ENCODE results near the gene POPDC2.

POPDC2 gene

GRCh38 chr3:119639494-119640350, 20.7 kb downstream of the POPDC2 start:
- DNase-seq = no peak

DNA sequence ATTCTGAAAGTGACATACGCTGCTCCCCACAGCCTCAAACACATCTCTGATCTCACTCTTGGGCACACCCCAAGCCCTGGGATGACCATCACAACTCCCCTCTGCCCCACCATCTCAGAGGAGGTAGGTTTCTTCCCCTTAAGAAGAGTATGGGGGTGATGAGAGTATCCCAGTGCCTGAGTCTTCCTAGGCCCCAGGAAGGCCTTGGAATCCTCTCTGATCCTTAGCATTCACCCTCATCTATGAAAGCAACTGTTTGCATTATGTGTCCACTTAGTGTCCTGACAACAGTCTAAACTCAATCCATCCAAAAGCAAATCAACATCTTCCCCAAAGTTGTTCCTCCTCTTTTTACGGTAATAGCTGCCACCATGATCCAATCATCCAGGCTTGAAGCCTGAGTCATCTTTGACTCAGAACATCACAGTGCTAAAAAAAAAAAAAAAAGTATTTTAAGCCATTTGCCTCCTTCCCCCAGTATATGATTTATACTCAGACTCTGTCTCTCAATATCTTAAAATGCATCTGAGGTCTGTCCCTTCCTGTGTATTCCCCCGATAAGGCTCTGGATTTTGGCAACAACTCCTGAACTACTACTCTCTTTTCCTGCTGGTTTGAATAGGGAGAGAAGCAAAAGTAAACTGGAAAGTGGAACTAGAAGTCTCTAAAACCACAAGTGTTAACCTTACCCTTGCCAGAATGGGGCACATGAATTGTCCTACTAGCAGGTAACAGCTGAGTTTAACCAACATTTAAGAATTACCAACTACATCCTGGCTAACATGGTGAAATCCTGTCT, 22.5 kb downstream of the POPDC2 start:
- no peak for DNase-seq

DNA sequence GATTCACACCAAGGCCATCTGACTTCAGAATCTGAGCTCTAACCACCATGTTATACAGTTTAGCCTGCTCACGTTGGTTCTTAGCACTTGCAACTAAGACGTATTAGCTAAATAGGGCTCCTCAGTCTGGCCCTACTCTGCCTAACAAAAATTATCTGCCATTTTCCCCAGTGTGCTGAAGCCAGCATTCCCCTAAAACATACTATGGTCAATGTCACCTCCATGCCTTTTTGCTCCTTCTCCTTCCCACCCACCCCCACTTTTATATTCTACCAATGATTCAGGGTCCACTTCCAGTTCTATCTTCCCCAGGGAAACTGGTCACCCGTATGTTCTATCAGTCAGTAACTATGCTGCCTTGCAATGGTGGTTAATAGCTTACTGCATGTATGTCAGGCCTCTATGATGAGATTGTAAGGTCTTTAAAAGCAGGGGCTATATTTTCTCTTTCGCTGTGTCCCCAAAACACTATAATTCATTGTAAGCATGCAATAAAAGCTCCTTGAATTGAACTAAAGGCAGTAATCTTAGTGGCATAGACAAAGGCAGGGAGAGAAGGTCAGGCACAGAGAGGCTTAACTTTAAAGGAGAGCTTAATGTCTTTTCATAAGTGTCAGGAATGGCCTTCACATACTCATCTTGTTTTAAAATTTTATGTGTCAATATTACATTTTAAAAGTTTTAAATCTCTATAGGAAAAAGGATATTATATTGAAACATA, 23.3 kb downstream of the POPDC2 start:
- no peak for DNase-seq

DNA sequence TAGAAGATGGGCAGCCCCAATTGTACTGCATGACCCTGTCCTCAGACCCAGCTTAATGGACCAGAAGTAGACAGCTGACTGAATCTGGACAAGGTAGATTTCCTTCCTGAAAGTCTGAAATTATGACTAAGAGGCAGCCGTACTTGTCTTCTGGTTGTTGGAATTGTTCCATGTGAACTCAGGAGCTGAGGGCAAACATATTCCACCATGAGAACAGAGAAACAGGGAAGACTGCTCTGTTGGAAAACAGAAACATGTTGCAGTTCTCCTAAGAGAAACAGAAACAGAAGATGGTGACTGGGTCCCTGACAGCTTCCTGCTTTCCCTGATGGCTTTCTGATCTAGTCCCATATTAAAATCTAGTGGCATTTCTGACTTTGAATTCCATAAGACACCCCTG, 24.1 kb downstream of the POPDC2 start:
- no peak for DNase-seq

DNA sequence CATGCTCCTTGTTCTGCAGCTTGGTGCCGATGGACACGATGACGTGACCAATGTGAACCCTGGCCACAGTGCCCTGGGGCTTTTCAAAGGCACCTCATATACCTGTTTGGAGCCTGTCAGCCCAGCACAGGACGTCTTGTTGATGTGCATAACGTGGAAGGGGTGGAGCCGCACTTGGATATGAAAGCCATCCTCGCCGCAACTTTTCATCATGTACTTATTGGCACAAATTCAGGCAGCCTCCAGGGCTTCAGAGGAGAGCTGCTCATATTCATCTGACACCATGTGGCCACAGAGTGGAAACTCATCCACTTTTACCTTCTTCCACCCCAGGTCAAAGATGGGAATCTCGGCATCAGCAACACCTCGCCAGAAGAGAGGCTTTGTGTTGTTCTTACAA, 24.7 kb downstream of the POPDC2 start:
- DNase-seq = no peak

DNA sequence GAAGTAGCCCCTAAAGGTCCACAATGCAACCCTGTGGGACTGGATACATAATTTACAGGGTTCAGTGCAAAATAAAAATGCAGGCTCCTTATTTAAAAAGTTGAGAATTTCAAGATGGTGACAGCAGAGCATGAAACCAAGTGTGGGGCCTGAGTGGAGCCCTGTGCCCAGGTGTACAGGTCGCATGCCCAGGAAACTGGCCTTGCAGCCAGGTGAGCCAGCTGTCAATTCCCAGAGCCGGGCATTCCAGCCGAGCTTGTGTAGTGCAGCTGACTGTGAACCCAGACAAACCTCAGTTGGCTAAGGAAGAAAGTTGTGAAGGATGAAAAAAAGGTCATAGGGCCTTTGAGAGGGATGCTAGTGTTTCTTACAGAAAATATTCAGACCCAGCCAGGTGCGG, 27.6 kb downstream of the POPDC2 start:
- DNase-seq = no peak

GRCh38 chr3:119632216-119632615, 28.2 kb downstream of the POPDC2 start:
- DNase-seq = no peak

GRCh38 chr3:119631516-119631915, 28.9 kb downstream of the POPDC2 start:
- DNase-seq = no peak

GRCh38 chr3:119630880-119631329, 29.5 kb downstream of the POPDC2 start:
- DNase-seq = no peak

- no peak for DNase-seq
Measured at GRCh38 chr3:119630128-119630879, 30.1 kb downstream of the POPDC2 start.

- no peak for DNase-seq
Measured at GRCh38 chr3:119628816-119629445, 31.5 kb downstream of the POPDC2 start.

DNA sequence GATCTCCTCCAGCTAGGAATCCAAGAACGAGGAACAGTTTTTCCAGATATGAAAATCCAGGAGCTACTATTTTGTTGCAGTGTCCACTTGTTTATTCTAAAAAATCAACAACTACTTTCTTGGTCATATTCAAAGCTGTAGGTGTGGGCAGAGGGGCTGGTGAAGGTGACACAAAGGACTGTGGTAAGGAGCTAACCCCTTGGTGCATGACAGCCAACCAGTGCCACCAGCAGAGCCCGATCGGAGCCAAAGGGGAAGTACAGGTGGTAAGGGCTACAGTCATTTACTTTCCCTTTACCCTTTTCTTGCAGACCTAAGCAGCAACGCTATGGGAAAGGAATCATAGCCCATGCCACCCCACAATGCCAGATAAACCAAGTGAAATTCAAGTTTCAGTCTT, 32.0 kb downstream of the POPDC2 start:
- no peak for DNase-seq

DNA sequence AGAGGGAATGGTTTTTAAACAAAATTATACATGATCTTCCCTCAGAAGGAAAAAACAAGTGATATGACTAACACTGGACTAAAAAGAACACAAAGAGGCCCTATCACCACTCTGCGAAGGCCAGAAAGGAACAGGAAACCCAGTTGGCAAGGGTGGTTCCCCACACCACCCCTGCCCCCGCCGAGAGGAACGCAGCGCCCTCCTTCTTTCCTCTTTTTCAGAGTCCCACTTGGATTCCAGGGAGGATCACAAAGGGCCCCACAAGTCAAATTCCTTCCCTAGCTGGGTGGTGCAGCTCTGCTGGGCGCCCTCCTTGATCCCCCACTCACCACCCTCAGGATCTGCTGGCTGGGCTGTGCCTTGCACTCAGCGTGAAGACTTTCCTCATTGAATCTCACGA, 32.9 kb downstream of the POPDC2 start:
- DNase-seq = no peak

DNA sequence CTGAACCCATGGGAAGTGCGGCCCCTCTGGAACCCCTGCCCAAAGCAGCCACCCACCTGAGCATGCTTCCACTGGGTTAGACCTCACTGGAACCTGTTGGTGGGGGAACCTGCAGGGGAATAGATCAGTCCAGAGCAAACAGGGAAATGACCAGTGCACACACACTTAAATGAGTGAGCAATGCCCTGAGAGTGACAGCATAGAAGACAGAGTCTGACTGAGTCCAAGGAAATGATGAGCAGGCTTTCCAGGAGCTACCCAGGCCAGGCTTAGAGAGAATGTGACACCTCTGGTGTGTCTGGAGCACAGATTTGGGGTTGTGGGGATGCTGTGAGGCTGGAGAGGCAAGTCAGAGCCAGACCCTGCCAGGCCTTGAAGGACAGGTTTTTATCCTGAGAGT, 34.2 kb downstream of the POPDC2 start:
- no peak for DNase-seq

DNA sequence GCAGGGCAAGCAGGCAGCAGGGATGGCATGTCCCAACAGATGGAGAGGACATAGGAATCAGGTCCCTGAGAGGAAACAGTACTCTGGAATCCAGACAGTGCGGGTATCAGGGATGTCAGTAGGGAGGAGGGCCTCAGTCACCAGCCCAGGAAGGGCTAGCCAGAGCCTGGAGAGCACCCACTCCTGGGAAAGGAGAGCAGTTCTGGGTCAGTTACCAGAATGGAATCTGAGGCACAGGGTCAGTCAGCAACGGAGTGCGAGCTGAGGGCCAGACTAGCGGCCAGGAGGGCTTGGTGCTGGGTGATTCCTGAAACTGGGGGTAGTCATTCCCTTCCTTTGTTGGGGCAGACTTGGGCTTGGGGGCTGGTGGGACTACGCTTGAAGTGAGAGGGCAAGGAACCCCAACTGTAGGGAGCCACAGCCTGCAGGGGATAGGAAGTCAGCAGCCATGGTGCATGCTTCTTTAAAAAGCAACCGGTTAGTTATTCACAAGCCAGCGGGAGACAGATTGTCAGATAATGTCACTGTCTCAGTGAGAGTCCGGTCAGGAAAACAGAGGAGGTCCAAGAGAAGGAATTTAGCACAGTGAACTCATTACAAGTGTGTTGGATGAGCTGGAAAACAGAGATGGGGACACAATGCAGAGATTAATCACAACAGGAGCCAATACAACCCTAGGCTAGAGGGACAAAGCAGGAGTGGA, 34.8 kb downstream of the POPDC2 start:
- DNase-seq = no peak

- no peak for DNase-seq
Measured at GRCh38 chr3:119624002-119624720, 36.2 kb downstream of the POPDC2 start.

GRCh38 chr3:119620899-119621298, 39.5 kb downstream of the POPDC2 start:
- DNase-seq = no peak

GRCh38 chr3:119619094-119619493, 41.3 kb downstream of the POPDC2 start:
- no peak for DNase-seq

- DNase-seq = no peak
Measured at GRCh38 chr3:119616056-119616455, 44.3 kb downstream of the POPDC2 start.

DNA sequence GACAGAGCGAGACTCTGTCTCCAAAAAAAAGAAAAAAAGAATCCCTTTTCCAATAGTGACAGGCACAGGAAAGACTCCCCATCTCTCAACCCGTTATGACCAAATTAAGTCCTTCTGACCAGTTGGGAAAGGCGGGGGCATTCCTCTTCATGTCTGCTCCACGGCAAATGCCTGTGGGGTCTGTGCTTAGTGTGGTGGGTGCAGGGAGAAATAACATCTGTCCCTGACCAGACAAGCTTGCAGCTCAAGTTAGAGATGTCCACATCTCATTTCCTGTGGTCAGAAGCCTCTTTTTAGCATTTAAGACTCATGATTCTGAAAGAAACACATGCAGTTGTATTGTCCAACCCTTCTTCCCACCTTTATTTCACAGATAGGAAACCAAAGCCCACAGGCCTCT, 46.5 kb downstream of the POPDC2 start:
- DNase-seq = no peak

DNA sequence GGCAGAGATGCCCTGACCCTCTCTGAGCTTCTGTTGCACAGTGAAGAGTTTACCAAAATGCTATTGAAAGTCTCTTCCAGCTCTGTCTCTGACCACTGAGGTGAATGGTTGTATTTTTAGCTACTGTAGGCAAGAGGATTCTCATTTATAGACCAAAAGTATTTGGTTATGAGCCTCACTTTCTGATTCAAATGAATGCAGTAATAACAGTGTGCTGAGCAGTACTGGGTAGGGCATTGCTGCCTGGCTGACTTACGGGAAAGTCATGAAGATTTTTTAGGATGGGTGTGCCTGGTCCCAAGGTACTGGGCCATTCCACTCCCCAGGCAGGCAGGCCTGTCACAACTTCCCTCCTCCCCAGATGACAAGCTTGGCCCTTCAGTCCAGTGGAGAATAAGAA, 47.2 kb downstream of the POPDC2 start:
- DNase-seq = no peak

Data from activated CD4-positive, alpha-beta T cell treated with anti-CD3 and anti-CD28 coated beads, Interleukin-2, amount 50 U/mL, for 1 hour (primary cell).